ENCODE results near the gene MON1B. TPM values are rescaled to one million over a fixed set of nuclear protein-coding genes. Genes with fewer than 3 reads are reported as not detected.

MON1B gene
- total and polyA plus RNA-seq, 2 of the 13 experiments (the other 11 are each of a cell fraction or from before 2014, with no cell fraction given) = 13.4 to 15.6 TPM

- TF ChIP-seq THYN1 (CRISPR knock-in tag; IDR thresholded peaks at IDR 0.05; ENCODE audit: borderline replicate concordance, low read depth) (no peak), NFAT5 (CRISPR knock-in tag; IDR thresholded peaks at IDR 0.05) (no peak; the same call in 1 of the 2 replicates), ZBTB37 (CRISPR knock-in tag; IDR thresholded peaks at IDR 0.05) (no peak), EZH2 (conservative IDR thresholded peaks at IDR 0.05; ENCODE audit: low read depth, low read length) (no peak), MAFK (conservative IDR thresholded peaks at IDR 0.05 in 1 of 2, IDR thresholded peaks at IDR 0.05 in 1 of 2; ENCODE audit: low read length in 2 of 2) (no peak), AGO1 (IDR thresholded peaks at IDR 0.05; ENCODE audit: low read depth, low read length, poor library complexity, severe bottlenecking) (peak; percentile 40), CEBPB (IDR thresholded peaks at IDR 0.05; ENCODE audit: borderline replicate concordance, low read depth, low read length) (peak; percentile 16; the same call in 1 of the 2 replicates), ZFAT (CRISPR knock-in tag; conservative IDR thresholded peaks at IDR 0.05) (no peak), ZNF34 (CRISPR knock-in tag; IDR thresholded peaks at IDR 0.05; ENCODE audit: borderline replicate concordance) (no peak), FUBP1 (CRISPR knock-in tag; IDR thresholded peaks at IDR 0.05; ENCODE audit: borderline replicate concordance) (no peak), IRF9 (CRISPR knock-in tag; IDR thresholded peaks at IDR 0.05; ENCODE audit: borderline replicate concordance) (no peak), ZFP1 (CRISPR knock-in tag; IDR thresholded peaks at IDR 0.05) (0 out of 2 replicates have a peak, but pooled peaks have one; percentile 24), ZNF12 (CRISPR knock-in tag; IDR thresholded peaks at IDR 0.05) (peak; percentile 45; the same call in 1 of the 2 replicates), JUN (CRISPR knock-in tag; IDR thresholded peaks at IDR 0.05) (no peak), POLR2AphosphoS2 (IDR thresholded peaks at IDR 0.05; ENCODE audit: low read depth, low read length) (no peak), ZNF839 (CRISPR knock-in tag; IDR thresholded peaks at IDR 0.05; ENCODE audit: borderline replicate concordance) (peak; percentile 72; the same call in 1 of the 2 replicates), ZSCAN31 (CRISPR knock-in tag; IDR thresholded peaks at IDR 0.05; ENCODE audit: low read depth) (peak; percentile 32; the same call in 1 of the 2 replicates), ATF2 (CRISPR knock-in tag; IDR thresholded peaks at IDR 0.05) (peak; percentile 77)
Observed at GRCh38 chr16:77236063-77236511, 45.1 kb downstream of the MON1B start (continued).
